Choroid plexus epithelial cell (primary cell): ENCODE measurements around the gene MTMR10.

Source experiments
- DNase-seq: peaks from one replicate; pipeline ENCODE4 v3.0.0-alpha.2; 2010; ENCODE audit warnings: low read depth
- H3K4me3 ChIP-seq: 2 replicates; pipeline ENCODE4 v1.5.1; 2011; ENCODE audit warnings: low read depth, mild to moderate bottlenecking, control low read depth, low read length, moderate library complexity
- TF ChIP-seq, protein P1 (sequence below): conservative IDR thresholded peaks from 2 replicates; pipeline ENCODE4 v1.5.1; 2011; ENCODE audit warnings: low read depth, mild to moderate bottlenecking, control low read depth, inconsistent platforms, low read length, moderate library complexity

Gene MTMR10

GRCh38 chr15:30929982-30930381 lies 61.4 kb downstream of the MTMR10 start:
- H3K4me3 ChIP-seq, result no peak overlapping the region
- TF ChIP-seq, protein P1, sequence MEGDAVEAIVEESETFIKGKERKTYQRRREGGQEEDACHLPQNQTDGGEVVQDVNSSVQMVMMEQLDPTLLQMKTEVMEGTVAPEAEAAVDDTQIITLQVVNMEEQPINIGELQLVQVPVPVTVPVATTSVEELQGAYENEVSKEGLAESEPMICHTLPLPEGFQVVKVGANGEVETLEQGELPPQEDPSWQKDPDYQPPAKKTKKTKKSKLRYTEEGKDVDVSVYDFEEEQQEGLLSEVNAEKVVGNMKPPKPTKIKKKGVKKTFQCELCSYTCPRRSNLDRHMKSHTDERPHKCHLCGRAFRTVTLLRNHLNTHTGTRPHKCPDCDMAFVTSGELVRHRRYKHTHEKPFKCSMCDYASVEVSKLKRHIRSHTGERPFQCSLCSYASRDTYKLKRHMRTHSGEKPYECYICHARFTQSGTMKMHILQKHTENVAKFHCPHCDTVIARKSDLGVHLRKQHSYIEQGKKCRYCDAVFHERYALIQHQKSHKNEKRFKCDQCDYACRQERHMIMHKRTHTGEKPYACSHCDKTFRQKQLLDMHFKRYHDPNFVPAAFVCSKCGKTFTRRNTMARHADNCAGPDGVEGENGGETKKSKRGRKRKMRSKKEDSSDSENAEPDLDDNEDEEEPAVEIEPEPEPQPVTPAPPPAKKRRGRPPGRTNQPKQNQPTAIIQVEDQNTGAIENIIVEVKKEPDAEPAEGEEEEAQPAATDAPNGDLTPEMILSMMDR, result no peak
- DNase-seq, result no peak

DNA sequence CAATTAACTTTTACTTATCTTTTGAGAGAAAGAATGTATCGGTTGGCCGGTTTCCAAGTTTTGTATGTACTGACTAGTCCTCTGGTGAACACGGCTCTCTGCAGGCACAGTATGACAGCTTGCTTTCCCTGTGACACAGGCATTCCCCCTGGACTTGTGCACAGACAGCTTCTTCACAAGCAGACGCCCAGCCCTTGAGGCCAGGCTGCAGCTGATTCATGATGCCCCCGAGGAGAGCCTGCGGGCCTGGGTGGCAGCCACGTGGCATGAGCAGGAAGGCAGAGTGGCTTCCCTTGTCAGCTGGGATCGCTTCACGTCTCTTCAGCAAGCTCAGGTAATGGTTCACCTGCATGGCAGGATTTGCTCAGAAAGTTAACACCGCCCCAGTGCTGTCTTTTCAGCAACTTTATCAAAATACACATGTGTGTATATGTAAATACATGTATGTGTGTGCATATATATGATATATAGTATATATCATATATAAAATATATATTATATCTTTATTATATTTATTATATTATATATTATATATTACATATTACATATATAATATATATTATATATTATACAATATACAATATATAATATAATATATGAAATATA lies 62.3 kb downstream of the MTMR10 start:
- no peak for DNase-seq
- no peak overlapping the region for H3K4me3 ChIP-seq
- TF ChIP-seq, protein P1, result no peak

DNA sequence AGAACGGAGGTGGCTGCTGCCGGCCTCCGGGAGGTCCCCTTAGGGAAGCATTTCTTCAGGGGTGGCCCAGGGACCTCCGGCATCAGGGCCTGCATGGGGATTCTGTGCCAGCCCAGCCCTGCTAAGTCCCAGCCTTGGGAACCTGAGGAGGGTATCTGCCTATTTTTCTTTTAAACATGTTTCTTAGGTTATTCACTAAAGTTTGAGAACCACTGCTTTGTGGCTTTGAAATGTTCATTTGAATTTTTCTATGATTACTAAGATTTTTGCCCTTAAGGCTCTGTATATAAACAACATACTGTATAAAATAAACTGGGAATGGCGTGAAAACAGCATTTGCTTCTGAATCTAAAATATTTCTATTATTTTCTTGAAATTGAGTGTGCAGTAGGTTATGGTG lies 63.4 kb downstream of the MTMR10 start:
- TF ChIP-seq, protein P1, result no peak
- no peak for DNase-seq
- H3K4me3 ChIP-seq, result no peak overlapping the region

- H3K4me3 ChIP-seq, result no peak overlapping the region
- TF ChIP-seq, protein P1, result no peak
- DNase-seq, result no peak
These were observed 64.2 kb downstream of the MTMR10 start for GRCh38 chr15:30927148-30927761.

DNA sequence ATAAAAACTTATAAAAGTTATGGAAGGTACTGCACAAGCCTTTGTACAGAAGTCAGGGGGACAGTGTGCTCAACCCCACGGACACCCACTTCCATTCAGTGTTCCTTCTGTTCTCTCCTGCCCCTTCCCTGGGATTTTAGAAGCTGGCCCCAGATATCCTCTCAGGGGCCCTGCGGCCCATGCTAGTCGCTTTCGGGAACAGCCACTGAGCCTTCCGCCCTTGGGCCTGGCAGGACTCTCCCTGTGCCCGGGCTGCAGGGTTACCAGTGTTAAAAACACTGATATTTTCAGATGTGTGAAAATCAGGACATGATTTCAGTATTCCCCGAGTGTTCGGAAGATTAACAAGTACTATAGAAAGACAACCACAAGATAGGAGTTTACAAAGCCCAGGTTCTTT lies 65.3 kb downstream of the MTMR10 start:
- no peak overlapping the region for H3K4me3 ChIP-seq
- TF ChIP-seq, protein P1, result no peak
- DNase-seq, result no peak

DNA sequence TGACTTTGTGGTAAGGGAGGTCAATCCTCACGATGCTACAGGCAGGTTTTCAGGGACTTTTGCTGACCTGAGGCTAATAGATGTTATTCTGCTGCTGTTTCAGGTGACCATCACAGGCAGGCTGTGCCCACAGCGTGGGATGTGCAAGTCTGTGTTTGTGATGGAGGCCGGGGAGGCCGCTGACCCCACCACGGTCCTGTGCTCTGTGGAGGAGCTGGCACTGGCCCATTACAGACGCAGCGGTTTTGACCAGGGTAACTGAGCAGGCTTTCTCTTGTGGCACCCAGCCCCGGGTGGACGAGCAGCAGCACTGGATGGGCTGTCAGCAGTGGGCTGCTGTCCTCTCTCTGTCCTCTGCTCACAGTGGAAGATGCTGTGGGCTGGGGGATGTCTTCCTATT lies 65.7 kb downstream of the MTMR10 start:
- no peak for DNase-seq
- H3K4me3 ChIP-seq, result no peak overlapping the region
- TF ChIP-seq, protein P1, result no peak

DNA sequence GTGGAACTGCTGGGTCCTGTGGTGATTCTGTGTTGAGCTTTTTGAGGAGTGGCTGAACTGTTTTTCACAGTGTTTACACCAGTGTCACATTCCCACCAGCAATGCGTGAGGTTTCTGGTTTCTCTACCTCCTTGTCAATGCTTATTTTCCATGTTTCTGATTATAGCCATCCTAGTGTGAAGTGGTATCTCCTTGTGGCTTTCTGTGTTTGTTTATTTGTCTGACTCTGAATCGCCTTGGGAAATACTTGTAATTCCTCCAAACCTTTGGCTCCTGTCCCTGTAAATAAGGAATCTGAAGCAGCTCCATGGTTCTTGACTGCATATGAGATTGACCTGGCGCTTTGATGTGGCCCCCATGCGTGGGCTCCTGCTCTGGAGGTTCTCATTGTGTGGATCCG lies 67.1 kb downstream of the MTMR10 start:
- DNase-seq, result peak; percentile 85
- TF ChIP-seq, protein P1, result no peak
- no peak overlapping the region for H3K4me3 ChIP-seq
